ENCODE data around the gene TLR7.

The TLR7 gene

DNA sequence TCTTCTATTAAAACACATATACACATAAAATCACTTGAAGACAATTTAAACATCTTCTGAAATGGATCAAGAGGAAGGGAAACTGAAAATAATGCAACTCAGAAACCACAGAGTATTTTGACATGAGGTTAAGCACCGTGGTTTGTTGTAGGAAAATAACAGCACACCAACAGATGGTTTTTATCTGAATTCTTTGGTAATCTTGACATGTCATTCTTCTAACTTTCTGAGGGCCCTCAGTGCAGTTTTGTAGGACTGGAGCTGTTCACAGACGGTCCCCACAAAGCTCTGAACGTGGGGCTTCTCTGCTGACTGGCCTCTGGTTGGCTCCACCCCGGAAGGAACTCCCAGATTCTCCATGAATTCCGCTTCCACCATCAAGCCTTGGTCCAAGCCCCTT lies 23.6 kb downstream of the TLR7 start:
- no peak for DNase-seq (ENCODE audit: low read depth in 2 of 2, low spot score in 1 of 2)

DNA sequence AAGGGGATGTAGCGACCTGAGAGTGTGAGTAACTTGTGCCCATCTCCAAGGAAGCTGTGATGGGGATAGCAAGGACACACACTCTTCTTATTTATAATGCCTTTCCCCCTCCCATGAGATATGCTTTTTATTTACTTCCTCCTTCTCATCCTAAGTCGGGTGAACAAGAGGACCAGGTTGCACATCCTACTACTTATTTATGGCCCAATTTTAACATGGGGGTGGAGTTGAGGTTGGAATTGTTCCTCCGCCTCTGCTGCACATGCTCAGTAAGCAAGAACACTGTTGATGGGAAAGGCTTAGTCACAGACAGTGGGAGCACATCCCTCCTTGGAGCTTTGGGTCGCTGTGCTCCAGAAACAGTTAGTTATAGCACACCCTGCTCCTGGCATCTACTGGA lies 24.3 kb downstream of the TLR7 start:
- DNase-seq (ENCODE audit: low read depth in 2 of 2, low spot score in 1 of 2): no peak

DNA sequence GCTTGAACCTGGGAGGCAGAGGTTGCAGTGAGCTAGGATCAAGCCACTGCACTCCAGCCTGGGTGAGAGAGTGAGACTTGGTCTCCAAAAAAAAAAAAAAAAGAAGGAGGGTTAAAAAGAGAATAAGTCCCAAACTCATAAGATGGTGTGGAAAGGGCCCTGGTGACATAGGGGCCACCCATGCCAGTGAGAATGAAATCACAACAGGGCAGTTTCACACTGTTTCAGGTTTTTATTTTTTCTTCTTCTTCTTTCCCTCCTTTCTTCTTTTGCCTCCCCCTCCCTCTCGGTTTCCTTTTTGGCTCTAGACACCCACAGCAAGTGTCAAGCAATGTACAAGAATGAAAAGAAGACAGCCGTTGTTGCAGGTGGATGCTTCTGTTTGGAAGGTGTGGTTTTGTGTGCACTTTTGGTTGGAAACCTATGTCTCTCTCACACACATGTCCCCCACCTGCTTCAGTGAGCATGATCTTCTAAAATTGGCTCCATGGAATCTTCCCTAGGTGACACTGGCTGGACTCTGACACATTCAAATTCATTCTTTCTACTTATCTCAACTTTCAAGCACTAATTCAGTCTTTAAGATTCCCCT lies 25.1 kb downstream of the TLR7 start:
- DNase-seq (ENCODE audit: low read depth in 2 of 2, low spot score in 1 of 2): no peak

DNA sequence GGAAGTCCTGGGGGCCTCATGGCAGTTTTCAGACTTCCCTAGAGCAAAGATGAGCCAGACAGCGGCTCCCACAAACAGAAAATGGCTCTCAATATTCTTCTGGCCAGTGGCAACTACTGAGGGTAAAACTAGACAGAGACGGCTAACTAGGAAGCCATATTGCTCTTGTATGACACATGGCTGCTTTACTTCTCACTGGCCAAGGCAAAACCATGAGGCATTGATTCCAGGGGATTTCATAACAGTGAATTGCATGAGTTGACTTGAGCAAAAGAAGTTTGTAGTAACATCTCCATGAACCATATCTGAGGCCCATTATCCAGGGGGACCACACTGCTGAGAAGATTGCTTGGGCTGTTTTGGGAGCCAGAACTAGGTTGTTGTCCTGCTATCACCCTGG lies 25.8 kb downstream of the TLR7 start:
- no peak for DNase-seq (ENCODE audit: low read depth in 2 of 2, low spot score in 1 of 2)

DNA sequence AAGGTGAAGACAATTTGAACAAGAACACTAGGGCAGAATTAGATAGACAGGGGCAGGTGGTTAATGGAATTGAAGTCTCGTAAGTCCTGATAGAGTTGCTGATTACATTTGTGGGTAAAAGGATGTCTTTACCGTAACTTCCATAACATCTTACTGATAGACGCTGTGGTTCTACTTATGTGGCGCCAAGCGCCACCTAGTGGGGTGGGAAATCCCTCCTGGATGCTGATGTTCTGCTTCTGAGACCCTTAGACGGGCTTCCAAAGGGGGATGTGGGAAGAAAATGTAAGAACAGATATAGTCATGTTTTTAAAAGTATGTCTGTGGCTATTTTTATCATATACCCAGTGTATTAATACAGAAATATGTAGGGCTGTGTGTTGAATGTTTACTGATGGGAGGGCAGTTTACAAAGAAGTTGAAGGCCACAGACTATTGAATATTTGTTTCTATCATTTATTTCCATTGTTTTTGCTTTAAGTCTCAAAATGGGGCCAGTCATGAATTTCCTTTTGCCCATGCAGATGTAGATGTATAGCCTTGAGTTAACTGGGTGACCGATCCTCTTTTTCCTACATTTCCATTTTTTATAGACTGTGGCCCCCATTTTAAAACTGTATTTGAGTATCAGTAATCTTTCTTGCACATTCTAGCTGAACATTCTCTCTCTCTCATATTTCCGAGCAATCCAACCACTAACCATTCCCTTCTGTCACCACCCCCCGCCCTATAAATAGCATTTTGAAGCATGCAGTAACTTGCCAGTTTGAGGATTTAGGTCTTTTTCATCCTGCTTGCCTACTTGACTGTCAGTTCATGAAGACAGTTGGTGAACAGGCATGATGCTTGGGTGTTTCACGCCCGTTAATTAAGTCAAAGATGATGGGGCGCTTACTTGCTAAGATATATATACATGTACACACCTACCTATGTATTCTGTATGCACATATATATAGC lies 27.5 kb downstream of the TLR7 start:
- peak in 1 of 2 donors; percentile 8 for DNase-seq (ENCODE audit: low read depth in 2 of 2, low spot score in 1 of 2)

DNA sequence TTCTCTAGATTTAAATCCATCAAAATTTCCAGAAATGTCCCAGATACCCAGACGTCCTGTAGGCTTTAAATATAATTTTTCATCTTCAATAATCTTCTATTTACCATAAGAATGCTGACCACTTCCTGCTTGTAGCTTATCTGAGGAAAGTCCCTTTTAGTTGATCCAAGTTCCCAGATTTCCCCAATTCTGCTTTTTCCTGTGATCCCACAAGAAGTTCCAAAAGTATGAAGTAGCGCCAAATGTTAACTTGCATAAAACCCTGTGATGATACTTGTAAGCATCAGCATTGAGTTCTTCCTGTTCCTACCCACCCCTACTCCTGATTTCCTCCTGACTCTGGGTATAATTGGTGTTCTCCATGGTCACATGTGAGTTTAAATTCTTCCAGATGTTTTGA lies 29.0 kb downstream of the TLR7 start:
- DNase-seq (ENCODE audit: low read depth in 2 of 2, low spot score in 1 of 2): no peak

DNA sequence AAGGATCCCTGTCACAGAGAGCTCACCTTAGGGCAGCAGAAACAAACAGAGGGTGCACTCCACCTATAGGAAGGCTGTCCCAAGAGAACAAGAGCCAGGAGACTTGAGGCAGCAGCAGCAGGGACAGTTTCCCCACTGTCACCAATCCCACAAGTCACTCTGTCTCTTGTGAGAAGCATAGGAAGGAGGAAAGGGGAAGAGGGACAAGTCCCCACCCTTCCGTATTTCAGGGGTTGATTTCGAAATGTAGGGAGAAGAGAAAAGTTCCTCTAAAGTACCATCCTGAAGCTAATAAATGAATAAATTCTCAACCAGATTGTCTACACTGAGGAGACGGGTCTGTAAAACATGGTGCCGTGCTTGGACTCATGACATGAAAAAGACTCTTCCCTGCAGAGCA lies 30.1 kb downstream of the TLR7 start:
- no peak for DNase-seq (ENCODE audit: low read depth in 2 of 2, low spot score in 1 of 2)

DNA sequence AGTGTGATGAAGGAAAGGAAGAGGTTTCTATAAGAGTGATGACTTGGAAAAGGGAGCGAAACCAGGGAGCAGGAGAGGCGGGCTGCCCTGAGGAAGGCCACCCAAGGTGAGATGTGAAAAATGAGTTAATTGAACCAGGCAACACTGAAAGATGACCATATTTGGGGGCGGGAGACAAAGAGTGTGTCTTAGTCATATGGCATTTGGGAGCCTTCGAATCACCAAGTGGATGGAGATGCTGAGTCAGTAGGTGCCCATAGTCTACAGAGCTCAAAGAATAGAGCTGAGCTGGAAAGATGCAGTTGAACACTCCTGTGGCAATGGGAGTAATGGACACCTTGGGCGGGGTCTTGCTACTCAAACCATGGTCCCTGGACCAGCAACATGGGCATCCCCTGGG lies 31.2 kb downstream of the TLR7 start:
- no peak for DNase-seq (ENCODE audit: low read depth in 2 of 2, low spot score in 1 of 2)

DNA sequence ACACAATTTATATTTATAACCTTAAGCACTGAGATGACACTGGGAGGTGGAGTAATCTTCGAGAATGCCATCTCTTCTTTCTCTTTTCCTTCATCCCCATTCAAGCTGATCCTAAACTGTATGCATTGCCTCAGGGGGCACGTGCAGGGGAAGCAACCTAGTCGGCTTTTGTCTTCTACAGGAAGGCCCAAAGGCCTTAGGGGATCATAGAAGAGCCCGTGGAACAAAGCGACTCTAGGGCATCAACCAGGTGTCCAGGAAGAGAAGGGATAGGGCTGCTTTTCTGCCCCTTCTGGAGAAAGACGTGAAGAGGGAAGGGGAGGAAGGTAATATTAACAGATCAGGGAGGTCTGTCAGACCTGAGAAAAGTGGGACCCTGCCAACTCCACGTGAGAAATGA lies 32.6 kb downstream of the TLR7 start:
- DNase-seq (ENCODE audit: low read depth in 2 of 2, low spot score in 1 of 2): no peak

DNA sequence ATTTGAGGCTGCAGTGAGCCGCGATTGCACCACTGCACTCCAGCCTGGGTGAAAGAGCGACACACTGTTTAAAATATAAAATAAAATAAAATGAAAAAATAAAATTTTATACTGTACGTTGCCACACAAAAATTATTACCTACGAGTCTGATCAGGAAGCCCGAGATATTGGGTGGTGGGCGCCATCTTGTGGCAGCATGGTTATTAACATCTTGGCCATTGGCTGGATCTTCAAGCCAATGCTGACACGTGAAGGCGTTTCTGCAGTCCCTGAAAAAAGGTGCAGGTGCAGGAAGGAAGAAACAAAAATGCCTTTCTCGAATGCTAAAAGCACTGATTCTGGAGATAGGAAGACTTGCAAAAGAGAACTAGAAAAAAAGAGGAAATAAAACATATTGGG lies 34.6 kb downstream of the TLR7 start:
- DNase-seq (ENCODE audit: low read depth in 2 of 2, low spot score in 1 of 2): peak; percentile 25 to 30

DNA sequence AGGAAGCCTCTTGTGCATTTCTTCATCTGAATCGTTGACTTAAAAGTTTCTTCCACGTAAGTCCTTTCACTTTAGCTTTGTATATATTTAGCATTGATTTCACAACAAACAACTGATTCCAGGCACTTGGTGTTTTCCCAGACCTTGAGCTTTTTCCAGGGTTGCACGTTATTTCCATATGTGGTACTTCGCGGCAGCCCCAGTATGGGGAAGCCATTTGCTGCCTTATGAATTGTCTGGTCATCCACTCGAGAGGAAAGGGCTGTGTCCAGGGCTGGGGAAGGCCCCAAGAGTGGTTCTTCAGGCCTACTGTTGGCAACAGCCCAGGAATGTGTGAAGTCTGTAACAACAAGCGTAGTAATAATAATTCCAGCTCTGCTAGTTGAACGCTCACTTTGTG lies 36.8 kb downstream of the TLR7 start:
- no peak for DNase-seq (ENCODE audit: low read depth in 2 of 2, low spot score in 1 of 2)

DNA sequence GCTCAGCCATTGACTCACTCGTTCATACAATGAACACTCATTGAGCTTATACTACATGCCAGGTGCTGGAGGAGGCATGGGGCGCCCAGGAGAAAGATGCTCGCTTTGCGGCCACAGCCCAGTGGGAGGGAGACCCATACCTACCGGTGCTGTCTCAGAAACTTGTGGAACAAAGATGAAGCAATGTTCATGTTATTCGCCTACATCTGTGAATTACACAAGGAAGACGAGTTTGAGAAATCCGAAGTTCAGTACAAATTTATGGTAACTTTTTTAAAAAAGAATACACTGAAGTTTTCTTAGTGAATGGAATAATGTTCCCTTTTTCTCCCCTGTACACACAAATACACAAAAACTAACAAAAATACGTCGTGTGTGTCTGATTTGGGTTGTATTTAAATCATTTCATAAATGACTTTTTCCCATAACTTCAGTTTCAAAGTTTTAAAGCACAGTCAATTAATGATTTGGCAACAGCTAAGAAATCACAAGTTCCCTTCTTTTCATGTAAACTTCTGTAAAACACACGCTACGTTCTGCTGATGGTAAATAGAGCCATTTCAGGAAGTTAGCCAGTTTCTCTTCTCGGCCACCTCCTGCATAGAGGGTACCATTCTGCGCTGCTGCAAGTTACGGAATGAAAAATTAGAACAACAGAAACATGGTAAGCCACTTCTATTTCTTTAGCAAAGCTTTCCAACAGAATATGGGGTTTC lies 39.3 kb downstream of the TLR7 start, which contains the start of gene TLR8:
Gene TLR8 (plus strand): TSS at position 575 of the 716 bp plus-strand sequence. CDS start 87 bp downstream, at position 662.
- DNase-seq (ENCODE audit: low read depth in 2 of 2, low spot score in 1 of 2): no peak

DNA sequence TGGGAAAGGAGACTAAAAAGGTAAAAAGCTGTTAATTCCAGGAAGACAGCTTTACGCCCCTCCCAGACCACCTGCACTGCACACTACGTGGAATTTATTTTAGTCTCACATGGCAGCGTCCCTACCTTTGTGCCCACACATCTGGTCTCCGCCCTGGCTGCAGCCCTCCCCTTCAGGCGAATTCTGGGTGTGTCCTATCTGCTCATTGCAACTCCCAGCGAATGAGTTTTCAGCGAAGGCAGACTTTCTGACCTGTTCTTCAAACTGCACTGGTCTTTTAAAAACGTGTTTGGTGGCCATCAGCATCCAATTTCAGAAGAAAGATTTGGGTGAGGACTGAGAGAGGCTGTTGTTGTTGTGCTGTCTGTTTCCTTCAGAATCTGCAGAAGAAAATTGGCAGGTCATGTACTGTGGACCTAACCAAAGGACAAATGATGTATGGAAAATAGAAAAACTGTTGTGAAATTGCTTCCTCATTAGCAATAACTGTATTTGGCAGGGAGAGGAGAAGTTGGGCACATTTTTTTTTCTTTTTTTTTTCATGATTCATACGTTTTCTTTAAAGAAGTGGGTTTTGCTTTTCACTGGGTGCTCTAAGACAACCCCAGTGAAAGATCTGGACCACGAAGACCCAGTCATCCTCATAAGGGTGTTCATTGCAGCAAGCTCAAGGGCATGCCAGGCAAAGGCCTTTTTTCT lies 43.7 kb downstream of the TLR7 start:
- no peak for DNase-seq (ENCODE audit: low read depth in 2 of 2, low spot score in 1 of 2)

DNA sequence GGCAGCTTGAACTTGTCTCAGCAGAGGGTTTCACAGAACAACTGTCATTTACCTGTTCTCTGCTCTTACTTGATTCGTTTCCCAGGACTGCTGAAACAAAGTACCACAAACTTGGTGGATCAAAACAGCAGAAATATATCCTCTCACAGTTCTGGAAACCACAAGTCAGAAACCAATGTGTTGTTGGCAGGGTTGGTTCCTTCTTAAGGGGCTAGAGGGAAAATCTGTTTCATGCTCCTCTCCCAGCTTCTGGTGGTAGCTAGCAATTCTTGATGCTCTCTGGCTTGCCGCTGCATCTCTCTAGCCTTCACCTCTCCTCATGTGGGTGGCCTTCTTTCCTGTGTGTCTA lies 44.2 kb downstream of the TLR7 start:
- DNase-seq (ENCODE audit: low read depth in 2 of 2, low spot score in 1 of 2): no peak

DNA sequence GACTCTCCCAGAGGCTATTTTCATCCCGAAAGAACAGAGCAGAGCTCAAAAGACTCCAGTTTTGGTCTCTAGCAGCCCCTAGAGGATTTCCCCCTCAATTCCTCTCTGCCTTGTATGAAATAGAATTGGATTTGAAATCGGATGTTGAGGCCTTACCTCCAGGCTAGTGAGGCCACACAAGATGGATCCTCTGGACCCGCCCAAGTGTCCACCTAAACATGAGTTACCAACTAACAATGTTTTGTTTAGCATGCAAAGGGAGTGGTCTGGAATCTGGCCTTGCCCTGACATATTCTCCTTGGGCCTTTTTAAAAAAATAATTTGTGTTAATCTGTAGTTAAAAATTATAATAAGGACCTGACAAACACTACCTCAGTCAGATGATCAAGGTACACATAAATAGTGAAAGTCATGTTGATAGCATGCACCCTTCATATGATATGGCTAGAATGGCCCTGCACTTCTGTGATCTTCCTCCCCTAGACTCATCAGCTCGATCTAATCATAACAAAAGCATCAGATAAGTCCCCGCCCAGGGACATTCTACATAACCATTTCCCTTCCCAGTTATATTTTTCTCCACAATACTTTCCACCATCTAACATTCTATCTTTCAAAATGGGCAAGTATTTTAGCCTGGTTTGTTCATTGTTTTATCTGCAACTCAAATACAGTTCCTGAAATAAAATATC lies 46.1 kb downstream of the TLR7 start:
- DNase-seq (ENCODE audit: low read depth in 2 of 2, low spot score in 1 of 2): no peak

DNA sequence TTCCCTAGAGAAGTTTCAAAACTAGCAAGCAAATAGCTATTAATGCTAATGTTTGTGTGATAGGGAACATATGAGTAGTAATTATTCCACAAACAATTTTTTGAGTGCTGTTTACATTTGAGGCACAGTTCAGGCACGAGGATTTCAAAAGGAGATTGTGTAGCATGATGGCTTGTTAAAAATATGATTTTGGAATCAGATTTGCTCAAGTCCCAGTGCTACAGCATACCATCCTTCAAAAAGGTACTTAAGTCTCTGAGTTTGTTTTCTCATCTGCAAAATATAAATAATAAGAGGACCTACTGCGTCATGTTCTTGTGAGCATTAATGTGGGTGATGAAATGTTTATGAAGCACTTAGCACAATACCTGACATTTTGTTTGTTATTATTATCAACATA lies 50.9 kb downstream of the TLR7 start:
- no peak for DNase-seq (ENCODE audit: low read depth in 2 of 2, low spot score in 1 of 2)

DNA sequence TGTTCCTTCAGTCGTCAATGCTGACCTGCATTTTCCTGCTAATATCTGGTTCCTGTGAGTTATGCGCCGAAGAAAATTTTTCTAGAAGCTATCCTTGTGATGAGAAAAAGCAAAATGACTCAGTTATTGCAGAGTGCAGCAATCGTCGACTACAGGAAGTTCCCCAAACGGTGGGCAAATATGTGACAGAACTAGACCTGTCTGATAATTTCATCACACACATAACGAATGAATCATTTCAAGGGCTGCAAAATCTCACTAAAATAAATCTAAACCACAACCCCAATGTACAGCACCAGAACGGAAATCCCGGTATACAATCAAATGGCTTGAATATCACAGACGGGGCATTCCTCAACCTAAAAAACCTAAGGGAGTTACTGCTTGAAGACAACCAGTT lies 52.2 kb downstream of the TLR7 start:
- no peak for DNase-seq (ENCODE audit: low read depth in 2 of 2, low spot score in 1 of 2)

DNA sequence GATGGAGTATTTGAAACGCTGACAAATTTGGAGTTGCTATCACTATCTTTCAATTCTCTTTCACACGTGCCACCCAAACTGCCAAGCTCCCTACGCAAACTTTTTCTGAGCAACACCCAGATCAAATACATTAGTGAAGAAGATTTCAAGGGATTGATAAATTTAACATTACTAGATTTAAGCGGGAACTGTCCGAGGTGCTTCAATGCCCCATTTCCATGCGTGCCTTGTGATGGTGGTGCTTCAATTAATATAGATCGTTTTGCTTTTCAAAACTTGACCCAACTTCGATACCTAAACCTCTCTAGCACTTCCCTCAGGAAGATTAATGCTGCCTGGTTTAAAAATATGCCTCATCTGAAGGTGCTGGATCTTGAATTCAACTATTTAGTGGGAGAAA lies 52.7 kb downstream of the TLR7 start:
- no peak for DNase-seq (ENCODE audit: low read depth in 2 of 2, low spot score in 1 of 2)

DNA sequence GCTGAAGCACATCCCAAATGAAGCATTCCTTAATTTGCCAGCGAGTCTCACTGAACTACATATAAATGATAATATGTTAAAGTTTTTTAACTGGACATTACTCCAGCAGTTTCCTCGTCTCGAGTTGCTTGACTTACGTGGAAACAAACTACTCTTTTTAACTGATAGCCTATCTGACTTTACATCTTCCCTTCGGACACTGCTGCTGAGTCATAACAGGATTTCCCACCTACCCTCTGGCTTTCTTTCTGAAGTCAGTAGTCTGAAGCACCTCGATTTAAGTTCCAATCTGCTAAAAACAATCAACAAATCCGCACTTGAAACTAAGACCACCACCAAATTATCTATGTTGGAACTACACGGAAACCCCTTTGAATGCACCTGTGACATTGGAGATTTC lies 54.1 kb downstream of the TLR7 start:
- DNase-seq (ENCODE audit: low read depth in 2 of 2, low spot score in 1 of 2): no peak

DNA sequence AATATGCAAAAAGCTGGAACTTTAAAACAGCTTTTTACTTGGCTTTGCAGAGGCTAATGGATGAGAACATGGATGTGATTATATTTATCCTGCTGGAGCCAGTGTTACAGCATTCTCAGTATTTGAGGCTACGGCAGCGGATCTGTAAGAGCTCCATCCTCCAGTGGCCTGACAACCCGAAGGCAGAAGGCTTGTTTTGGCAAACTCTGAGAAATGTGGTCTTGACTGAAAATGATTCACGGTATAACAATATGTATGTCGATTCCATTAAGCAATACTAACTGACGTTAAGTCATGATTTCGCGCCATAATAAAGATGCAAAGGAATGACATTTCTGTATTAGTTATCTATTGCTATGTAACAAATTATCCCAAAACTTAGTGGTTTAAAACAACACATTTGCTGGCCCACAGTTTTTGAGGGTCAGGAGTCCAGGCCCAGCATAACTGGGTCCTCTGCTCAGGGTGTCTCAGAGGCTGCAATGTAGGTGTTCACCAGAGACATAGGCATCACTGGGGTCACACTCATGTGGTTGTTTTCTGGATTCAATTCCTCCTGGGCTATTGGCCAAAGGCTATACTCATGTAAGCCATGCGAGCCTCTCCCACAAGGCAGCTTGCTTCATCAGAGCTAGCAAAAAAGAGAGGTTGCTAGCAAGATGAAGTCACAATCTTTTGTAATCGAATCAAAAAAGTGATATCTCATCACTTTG lies 55.2 kb downstream of the TLR7 start:
- no peak for DNase-seq (ENCODE audit: low read depth in 2 of 2, low spot score in 1 of 2)

All from stimulated activated CD8-positive, alpha-beta memory T cell treated with anti-CD3 and anti-CD28 coated beads, Interleukin-4, amount 100 ng/mL, for 4 hours (primary cell).